Ramos (cell line): ENCODE results near the gene APOB.
"Not testable (repeated sequence)": the region's sequence is repeated elsewhere in the genome, so short reads cannot be mapped to it uniquely, and the experiment has no call there.

Experiments used
- in situ Hi-C: fragments of 300-500 bp; cut with MboI; formaldehyde crosslinking; loops from one replicate; pipeline ENCODE4 v1.14.3; 2022; ENCODE audit warnings: low sequenced_read_pairs; ENCODE audit not compliant: unreplicated experiment

APOB gene

GRCh38 chr2:21035282-21035973, 8.4 kb downstream of the APOB start:
- in situ Hi-C loops: no loop called here

DNA sequence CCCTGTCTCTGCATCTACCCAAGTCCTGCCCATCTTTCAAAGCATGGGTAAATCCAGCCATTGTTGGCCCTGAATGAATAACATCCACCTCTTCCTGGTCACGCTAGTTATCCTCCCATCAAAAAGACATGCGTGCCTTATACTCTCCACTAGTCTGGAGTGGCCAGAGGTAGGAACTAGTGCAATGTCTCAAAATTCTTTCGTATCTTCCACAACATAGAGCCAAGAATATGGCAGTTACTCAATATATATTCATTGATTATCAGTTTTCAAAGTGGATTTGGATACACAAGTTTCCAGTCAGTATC, 8.9 kb downstream of the APOB start:
- in situ Hi-C loops: no loop called here

DNA sequence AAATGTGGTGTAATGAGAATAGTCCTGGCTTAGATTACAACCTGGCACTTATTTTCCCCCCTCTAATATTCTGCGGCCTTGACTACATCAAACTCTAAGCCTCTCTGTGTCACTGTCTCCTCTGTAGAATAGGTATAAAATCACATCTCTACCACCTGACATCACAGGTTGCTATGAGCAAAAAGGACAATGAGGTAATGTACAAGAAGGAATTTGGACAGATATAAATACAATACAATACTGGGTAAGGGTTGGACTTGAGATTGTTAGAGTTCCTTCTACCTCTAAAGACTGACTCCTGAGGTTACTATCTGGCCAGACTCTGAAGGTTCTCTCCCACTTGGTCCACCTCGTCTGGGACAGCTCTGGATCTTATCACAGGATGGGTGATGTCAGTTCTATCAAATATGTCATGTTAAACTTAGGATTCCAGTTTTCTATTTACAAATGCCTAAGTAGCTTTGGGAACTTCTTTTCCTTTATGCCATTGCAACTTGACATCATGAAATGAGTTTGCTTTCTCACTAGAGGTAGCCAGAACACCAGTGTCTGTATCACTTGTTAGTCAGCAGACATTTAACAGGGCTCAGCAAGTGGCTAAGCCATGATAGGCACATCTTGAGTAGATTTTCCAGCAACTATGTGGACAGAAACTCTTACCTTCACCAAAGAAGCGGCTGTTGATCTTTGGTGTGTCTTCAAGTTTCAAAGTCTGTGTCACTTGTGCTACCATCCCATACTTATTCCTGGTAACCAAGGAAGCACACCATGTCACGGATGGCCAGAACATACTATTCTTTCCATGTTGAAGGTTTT, 9.5 kb downstream of the APOB start:
- in situ Hi-C loops: no loop called here

DNA sequence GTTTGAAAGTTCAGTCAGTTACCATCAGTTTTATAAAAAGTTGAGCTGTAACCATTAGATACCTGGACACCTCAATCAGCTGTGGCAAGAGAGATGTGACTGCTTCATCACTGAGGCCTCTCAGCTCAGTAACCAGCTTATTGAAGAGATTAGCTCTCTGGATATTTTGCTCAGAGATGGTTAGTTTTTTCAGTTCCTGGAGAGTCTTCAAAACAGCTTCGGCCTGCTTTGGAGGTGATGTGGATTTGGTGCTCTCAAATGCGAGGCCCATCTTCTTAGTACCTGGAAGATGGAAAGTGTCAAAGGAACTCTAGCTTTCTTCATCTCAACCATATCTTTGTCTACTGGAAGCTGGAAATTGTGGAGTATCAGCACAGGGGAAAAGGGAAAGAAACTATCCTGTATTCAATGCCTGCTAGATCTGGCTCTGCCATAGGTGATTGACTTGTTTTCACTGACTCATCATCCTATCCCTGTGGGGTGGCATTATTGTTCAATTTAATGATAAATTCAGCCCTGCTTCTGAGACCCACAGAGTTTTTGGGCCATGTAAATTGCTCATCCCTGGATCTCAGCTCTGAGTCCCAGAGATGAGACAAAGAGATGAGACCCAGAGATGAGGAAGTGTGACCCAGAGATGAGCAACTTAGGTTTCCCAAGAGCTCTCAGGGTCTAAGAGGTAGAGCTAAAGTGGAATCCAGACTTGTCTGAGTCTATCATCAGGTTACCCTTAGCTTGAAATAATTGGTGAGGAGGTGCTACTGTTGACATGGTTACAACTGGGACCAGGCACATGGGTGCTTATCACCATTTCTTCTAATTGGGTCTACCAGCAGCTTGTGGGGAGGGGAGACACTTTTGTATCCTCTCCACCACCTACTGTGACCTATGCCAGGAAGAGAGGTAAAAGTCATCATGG, 10.4 kb downstream of the APOB start:
- in situ Hi-C loops: no loop called here

DNA sequence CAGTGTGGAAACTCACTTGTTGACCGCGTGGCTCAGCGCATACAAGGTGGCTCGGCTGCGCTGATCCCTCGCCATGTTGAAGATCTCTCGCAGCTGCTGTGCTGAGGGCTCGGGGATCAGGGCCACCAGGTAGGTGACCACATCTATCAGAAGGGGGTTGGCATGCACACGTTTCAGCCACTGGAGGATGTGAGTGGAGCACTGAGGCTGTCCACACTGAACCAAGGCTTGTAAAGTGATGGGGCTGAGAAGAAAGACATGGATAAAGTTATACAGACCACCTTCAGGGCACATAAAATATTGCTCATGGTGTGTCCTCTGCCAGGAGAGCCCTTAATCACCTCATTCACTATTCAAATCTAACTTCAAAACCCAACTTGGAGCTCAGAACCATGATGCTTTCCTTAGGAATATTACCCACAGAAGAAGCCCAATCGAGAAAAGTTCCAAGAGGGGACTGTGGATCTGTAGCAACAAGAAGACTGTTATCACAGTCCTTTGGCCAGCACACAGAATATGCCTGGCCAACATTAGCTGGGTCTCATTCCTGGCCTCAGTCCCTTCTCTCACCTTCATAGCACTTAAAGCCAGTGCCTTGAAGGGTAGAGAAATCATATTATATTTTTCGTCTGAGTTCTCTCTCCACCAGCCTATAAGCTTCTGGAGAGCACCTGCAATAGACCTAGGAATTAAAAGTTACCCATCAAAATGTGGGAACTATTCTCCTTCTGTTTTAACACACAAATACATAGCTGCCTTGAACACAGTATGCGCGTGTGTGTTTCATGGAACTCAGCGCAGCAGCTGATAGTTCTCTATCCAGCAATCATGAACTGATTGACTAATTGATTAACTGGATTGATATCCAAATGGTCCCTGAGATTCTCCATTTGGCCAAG, 11.3 kb downstream of the APOB start:
- in situ Hi-C loops: no loop called here

- in situ Hi-C loops: no loop called here
These were observed 12.6 kb downstream of the APOB start for GRCh38 chr2:21030983-21031968.

DNA sequence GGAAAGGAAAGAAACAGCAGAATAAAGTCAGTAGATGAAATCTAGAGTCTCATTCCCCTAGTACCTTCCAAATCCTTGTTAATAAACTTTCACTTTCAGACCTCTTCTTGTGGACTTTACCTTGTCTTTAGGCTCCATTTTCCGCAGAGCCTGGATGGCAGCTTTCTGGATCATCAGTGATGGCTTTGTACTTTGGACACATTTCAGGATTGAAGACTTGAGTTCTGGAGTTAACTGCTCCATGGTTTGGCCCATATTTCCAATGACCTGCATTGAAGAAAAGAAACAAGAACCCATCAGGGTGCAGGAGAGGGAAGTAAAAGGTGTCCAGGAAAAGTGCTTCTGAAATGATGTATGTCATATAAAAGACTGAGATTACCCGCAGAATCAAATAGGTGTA, 14.4 kb downstream of the APOB start:
- in situ Hi-C loops: no loop called here

- in situ Hi-C loops: not testable (repeated sequence)
These were observed 14.9 kb downstream of the APOB start for GRCh38 chr2:21028951-21029350.

DNA sequence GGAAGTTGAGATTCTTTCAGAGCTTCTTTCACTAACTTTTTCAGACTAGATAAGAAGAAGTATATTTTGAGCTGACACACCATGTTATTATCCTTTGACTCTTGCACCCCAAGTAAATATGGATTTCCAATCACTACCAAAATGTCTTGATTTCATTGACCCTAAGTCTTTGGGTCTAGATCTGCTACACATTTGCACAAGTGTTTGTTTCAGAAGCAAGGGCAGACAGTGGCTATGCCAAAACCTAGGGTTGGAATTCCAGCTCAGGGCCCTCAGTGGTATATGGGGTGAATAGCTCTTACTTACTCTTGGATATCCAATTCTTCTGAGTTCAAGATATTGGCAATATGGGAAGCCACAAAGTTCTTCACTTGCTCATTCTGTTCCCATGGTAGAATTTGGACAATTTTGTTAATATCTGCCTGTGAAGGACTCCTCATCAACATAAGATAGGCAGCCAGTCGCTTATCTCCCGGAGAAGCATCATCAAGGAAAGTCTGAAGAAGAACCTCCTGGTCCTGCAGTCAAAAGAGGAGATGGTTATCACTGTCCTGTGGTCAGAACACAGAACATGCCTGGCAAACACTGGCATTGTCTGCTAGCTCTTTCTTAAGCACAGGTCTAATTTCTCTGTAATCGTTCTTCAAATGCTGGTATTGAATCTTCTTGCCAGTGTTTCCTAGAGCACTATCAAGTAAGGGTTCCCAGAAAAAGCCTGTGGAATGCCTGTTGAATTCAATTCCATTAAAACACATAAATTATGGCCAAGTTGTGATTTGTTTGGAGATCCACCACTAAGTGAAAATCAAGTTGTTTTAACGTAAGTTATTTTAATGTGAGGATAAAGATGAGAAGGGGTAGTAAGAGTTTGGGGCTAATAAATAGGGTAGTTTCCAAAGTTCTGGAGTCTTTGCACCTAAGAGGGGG, 15.6 kb downstream of the APOB start:
- in situ Hi-C loops: no loop called here

DNA sequence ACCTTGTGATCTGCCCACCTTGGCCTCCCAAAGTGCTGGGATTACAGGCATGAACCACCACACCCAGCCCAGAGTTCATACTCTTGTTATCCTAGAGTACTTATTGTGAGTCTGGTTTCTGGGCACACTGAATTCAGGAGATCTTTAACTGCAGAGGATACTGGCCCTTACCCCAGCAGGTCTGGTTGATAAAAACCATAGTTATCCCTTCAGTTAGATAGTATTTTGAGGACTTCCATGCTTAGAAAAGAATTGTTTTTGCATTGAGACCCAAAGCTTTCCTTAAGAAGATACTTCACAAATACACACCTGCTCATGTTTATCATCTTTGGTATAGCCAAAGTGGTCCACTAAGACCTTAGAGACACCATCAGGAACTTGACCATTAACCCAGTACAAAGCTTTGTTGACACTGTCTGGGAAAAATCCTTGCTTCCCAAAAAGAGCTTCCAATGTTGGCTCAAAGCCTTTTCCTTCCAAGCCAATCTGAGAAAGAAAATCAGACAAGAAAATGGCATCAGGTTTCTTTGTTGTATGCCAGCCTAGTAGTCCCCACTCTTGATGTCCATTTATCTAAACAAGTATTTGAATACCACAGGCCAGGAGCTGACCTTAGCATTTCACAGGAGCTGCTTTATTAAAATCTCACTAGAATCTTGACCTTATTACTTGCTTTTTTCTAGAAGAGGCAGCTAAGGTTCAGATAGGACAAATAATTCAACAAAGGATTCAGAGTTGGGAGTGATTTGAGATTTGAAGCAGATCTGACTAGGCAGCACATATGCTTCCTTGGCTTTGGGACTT, 17.2 kb downstream of the APOB start:
- in situ Hi-C loops: no loop called here

- in situ Hi-C loops: no loop called here
These were observed 18.0 kb downstream of the APOB start for GRCh38 chr2:21025690-21026478.

DNA sequence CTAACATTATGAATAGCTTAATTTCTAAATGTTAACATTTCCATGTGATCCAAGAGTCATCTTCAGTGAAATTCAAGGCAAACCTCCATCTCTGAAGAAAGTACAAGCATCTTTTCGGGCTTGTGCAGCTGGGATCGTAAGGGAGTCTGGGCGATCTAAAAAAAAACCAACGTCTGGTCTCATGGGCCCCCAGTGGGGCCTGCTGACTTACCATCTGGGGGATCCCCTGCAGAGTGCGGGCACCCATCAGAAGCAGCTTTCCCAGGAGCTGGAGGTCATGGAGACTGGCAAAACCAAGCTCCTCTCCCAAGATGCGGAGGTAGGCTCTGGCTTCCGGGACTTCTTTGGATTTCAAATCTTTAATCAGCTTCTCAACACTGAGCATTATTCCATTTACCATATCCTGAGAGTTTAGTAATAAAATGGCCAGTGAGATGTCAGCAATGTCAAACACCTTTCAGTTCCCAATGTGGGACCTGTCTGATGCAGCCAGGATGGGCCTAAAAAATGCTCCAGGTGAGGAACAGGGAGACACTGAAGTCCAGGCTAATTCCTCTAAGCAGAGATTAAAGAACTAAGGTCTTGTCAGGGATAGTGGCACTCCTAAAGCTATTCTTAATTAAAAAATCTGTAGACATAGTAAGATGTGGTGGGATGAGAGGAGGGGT, 19.0 kb downstream of the APOB start:
- in situ Hi-C loops: no loop called here

GRCh38 chr2:21024198-21024597, 19.7 kb downstream of the APOB start:
- in situ Hi-C loops: no loop called here

- in situ Hi-C loops: no loop called here
These were observed 20.3 kb downstream of the APOB start for GRCh38 chr2:21023419-21024181.

DNA sequence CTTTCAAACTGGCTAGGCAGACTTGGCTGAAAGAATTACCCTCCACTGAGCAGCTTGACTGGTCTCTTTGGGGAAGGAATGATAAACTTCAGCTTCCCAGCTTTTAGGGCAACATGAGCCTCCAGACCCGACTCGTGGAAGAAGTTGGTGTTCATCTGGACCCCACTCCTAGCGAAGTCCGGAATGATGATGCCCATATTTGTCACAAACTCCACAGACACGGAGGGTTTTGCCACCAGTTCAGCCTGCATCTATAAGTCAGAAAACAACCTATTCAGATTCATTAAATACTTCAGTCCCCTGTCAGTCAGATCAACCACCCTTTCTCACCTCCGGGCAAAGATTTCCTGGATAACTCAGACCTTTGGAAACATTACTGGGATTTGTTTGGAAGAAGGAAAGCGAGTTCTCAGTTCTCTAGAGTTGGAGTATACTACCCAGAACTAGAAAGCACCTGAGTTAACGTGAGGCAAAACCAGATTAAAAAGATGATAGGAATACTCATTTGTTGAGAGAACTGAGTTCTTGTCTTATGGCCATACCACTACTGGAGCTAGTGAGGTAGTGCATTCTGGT, 21.0 kb downstream of the APOB start:
- in situ Hi-C loops: no loop called here
